Vagina (tissue), 2 donors: ENCODE results near the gene NAT9. TPM values are rescaled to one million over a fixed set of nuclear protein-coding genes. Genes with fewer than 3 reads are reported as not detected.

Experiments
- DNase-seq, 2 donors: peaks; one replicate each; pipeline ENCODE4 v3.0.0-alpha.2; 2017; ENCODE audit errors: extremely low spot score in 2 of 2
- H3K27ac ChIP-seq: fragments of 200-600 bp; sonication (generic); one replicate; pipeline ENCODE4 v1.5.1; 2019
- H3K27me3 ChIP-seq: fragments of 200-600 bp; sonication (generic); one replicate; pipeline ENCODE4 v1.5.1; 2019
- H3K36me3 ChIP-seq, 2 donors: fragments of 200-600 bp; sonication (generic); one replicate each; pipeline ENCODE4 v1.5.1; 2017 to 2019
- H3K4me1 ChIP-seq: fragments of 200-600 bp; sonication (generic); one replicate; pipeline ENCODE4 v1.5.1; 2019
- H3K4me3 ChIP-seq, 2 donors: fragments of 200-600 bp; sonication (generic); 1 replicate in 1 of 2; 2 replicates in 1 of 2; pipeline ENCODE4 v1.5.1; 2016 to 2019
- H3K9me3 ChIP-seq: fragments of 200-600 bp; sonication (generic); one replicate; pipeline ENCODE4 v1.5.1; 2019
- POLR2A ChIP-seq, 2 donors: fragments of 450-650 bp; IDR thresholded peaks; one replicate each; pipeline ENCODE4 v1.6.1; 2017; ENCODE audit warnings: antibody characterized with exemption in 2 of 2, mild to moderate bottlenecking in 2 of 2, moderate library complexity in 2 of 2
- POLR2AphosphoS5 ChIP-seq, 2 donors: sonication (generic); formaldehyde crosslinking; IDR thresholded peaks; one replicate each; pipeline ENCODE4 v1.9.0; 2017; ENCODE audit warnings: antibody characterized with exemption in 2 of 2, mild to moderate bottlenecking in 2 of 2, low read depth in 1 of 2; ENCODE audit not compliant: insufficient read depth in 1 of 2
- intact Hi-C: fragments of 100-400 bp; cut with DNase I; formaldehyde crosslinking; loops from one replicate; pipeline ENCODE4 v1.15.1; 2023
- total RNA-seq: library from RNA; depleted of rRNA; stranded (reverse); fragments of >200 nt; gene quantifications from one replicate; pipeline ENCODE4 v1.2.3, GENCODE V29; 2016
- TF ChIP-seq, protein P1 (sequence below), 3 experiments: fragments of 450-650 bp in 2 of 3; fragments of 200-600 bp in 1 of 3; sonication (generic) in 1 of 3; IDR thresholded peaks; one replicate each; pipeline ENCODE4 v1.5.1; 2017 to 2019; ENCODE audit warnings: antibody characterized with exemption in 3 of 3, mild to moderate bottlenecking in 2 of 3, moderate library complexity in 2 of 3

The NAT9 gene
- total RNA-seq, 1 donor from 2014 or later = 28.5 TPM

DNA sequence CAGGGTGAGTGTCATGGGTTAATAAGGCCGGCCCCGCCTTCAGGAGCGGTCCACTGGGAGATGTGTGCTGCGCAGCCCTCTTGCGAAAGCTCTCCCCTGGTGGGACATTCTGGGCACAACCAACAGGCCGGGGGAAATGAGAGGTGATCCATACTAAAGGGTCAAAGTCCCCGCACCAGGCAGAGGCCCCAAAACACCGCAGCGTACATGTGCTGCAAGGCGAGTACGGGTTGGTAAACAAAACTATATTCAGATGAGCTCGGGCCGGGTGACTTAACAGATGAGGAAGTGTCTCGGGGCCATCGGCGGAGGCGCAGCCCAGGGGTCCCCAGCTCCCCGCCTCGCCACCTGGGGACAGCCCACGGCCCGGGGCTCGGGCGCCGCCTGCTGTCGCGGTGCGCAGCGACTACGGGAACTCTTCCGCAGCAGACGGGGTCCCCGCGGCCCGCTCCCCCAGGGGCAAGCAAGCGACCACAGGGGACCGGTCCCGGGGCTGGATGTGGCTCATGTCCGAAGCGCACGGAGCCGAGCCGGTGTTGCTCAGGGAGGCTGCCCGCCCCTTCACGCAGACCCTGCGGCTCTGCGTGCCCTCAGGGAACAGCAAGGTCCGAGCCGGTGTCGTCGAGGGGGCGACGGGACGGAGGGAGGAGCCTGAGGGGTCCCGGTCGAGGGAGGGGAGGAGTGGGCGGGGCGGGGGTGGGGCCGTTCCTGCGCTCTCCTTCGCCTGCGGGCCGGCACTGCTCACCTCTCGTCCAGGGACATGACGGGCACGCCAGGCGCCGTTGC, 39.4 kb downstream of the NAT9 start, which contains the start of gene RAB37:
Gene RAB37 (plus strand): TSS at position 744 of the 786 bp plus-strand sequence. CDS start 17 bp downstream, at position 761.
- DNase-seq = no peak
- H3K9me3 ChIP-seq = no peaks in the 10 kb centered on the region
- H3K36me3 ChIP-seq = no peaks in the 10 kb centered on the region
- H3K27ac ChIP-seq = peak within 1 kb of the TSS; percentile 23
- peaks cover 4% of the 10 kb centered on the region for H3K27me3 ChIP-seq
- TF ChIP-seq POLR2A (IDR thresholded peaks at IDR 0.05) = no peak
- TF ChIP-seq POLR2AphosphoS5 (IDR thresholded peaks at IDR 0.05; ENCODE audit: insufficient read depth in 1 of 2, low read depth in 1 of 2) = peak in 1 of 2 donors; percentile 52
- TF ChIP-seq, protein P1, sequence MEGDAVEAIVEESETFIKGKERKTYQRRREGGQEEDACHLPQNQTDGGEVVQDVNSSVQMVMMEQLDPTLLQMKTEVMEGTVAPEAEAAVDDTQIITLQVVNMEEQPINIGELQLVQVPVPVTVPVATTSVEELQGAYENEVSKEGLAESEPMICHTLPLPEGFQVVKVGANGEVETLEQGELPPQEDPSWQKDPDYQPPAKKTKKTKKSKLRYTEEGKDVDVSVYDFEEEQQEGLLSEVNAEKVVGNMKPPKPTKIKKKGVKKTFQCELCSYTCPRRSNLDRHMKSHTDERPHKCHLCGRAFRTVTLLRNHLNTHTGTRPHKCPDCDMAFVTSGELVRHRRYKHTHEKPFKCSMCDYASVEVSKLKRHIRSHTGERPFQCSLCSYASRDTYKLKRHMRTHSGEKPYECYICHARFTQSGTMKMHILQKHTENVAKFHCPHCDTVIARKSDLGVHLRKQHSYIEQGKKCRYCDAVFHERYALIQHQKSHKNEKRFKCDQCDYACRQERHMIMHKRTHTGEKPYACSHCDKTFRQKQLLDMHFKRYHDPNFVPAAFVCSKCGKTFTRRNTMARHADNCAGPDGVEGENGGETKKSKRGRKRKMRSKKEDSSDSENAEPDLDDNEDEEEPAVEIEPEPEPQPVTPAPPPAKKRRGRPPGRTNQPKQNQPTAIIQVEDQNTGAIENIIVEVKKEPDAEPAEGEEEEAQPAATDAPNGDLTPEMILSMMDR (IDR thresholded peaks at IDR 0.05) = peak in 1 of 3 experiments; percentile 20
- intact Hi-C loops = no loop called here
- H3K4me3 ChIP-seq = peak within 1 kb of the TSS; percentile 38 to 42
- peaks cover 28% of the 10 kb centered on the region for H3K4me1 ChIP-seq

DNA sequence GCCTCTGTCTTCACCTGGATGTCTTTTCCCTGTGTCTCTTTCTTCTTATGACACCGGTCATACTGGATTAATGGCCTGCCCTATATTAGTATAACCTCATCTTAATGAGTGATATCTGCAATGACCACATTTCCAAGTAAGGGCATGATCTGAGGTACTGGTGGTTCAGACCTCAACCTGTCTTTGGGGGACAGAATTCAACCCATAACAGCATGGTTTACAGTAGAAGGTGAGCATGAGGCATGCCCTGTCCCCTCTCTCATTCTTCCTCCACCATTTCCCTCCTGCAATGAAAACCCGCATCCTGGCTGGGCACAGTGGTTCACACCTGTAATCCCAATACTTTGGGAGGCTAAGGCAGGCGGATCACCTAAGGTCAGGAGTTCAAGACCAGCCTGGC, 41.9 kb downstream of the NAT9 start:
- Histone ChIP-seq H3K4me3 (no peak overlapping the region), H3K4me1 (peaks cover 28% of the 10 kb centered on the region), H3K27ac (no peak overlapping the region), H3K27me3 (peaks cover 4% of the 10 kb centered on the region), H3K9me3 (no peaks in the 10 kb centered on the region), H3K36me3 (no peaks in the 10 kb centered on the region)
- DNase-seq = no peak
- intact Hi-C loops = no loop called here
- TF ChIP-seq POLR2A (IDR thresholded peaks at IDR 0.05) (no peak), POLR2AphosphoS5 (IDR thresholded peaks at IDR 0.05; ENCODE audit: insufficient read depth in 1 of 2, low read depth in 1 of 2) (no peak)
- TF ChIP-seq, protein P1 (IDR thresholded peaks at IDR 0.05) = no peak

DNA sequence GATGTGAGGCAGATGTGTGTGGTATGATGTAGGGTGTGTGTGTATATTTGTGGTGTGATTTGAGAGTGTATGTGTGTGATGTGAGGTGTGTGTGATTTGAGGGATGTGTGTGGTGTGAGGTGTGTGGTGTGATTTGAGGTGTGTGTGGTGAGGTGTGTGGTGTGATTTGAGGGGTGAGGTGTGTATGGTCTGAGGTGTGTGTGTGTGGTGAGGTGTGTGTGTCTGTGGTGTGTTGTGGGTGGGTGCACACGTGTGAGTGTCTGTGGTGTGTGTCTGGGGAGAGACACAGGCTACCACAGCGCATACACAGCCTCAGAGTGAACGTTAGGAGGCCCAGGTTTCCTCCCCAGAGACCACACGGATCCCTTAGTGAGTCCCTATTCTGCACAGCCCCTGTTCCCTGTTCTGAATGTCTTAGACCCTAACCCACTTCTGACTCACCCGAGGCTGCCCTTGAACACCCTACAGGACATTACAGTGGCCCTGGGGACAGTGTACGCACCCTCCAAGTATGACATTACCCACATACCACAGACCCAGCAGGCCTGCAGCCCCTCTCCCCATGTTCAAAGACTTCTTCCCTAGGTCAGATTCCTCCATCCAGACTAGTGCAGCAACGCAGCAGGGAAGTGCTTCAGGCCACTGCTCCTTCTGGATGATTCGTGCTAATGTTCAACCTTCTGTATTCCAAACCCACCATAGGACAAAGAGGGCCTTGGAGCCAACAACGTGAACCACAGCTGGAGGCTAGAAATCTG, 42.6 kb downstream of the NAT9 start:
- TF ChIP-seq, protein P1 (IDR thresholded peaks at IDR 0.05) = no peak
- TF ChIP-seq POLR2A (IDR thresholded peaks at IDR 0.05) (no peak), POLR2AphosphoS5 (IDR thresholded peaks at IDR 0.05; ENCODE audit: insufficient read depth in 1 of 2, low read depth in 1 of 2) (no peak)
- peaks cover 4% of the 10 kb centered on the region for H3K27me3 ChIP-seq
- intact Hi-C loops = no loop called here

DNA sequence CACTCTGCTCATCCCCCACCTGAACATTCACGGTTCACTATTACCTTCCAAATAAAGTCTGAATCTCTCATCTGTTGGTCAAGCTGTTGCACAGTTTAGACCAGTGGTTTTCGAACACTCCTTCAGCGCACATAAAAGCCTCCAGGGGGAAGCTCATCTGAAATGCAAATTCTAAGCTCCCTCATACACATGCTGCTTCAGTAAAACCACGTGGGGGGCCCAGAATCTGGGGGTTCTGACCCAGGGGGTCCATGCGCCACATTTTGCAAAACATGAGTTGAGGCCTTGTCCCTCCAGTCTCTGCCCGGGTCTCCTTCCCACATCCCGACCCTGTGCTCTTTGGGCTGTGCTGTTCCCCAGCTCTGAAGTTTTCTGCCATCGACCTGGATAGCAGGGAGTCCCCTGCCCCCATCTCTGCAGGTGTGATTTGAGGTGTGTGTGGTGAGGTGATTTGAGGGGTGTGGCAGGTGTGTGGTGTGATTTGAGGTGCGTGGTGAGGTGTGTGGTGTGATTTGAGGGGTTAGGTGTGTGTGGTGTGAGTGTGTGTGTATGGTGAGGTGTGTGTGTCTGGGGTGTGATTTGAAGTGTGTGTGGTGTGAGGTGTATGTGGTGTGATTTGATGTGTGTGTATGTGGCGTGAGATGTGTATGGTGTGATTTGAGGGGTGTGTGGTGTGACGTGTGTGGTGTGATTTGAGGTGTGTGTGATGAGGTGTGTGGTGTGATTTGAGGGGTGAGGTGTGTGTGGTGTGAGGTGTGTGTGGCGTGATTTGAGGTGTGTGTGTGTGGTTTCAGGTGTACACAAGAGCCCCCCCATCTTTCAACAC, 43.9 kb downstream of the NAT9 start:
- H3K9me3 ChIP-seq = no peaks in the 10 kb centered on the region
- intact Hi-C loops = no loop called here
- peaks cover 12% of the 10 kb centered on the region for H3K4me1 ChIP-seq
- no peak overlapping the region for H3K4me3 ChIP-seq
- TF ChIP-seq, protein P1 (IDR thresholded peaks at IDR 0.05) = no peak
- TF ChIP-seq POLR2AphosphoS5 (IDR thresholded peaks at IDR 0.05; ENCODE audit: insufficient read depth in 1 of 2, low read depth in 1 of 2) (no peak), POLR2A (IDR thresholded peaks at IDR 0.05) (no peak)
- no peak overlapping the region for H3K27ac ChIP-seq
- no peak for DNase-seq
- peaks cover 4% of the 10 kb centered on the region for H3K27me3 ChIP-seq
- no peaks in the 10 kb centered on the region for H3K36me3 ChIP-seq

More for the DNA sequence above, 42.6 kb downstream of the NAT9 start:
- no peak for DNase-seq
- no peaks in the 10 kb centered on the region for H3K36me3 ChIP-seq
- no peak overlapping the region for H3K27ac ChIP-seq
- no peak overlapping the region for H3K4me3 ChIP-seq
- no peaks in the 10 kb centered on the region for H3K9me3 ChIP-seq
- peaks cover 25% of the 10 kb centered on the region for H3K4me1 ChIP-seq
